Measurements from ENCODE around the gene OLFML2A.
A peak's percentile ranks its signal among the peaks of the same experiment; 100 is the strongest.
"Not testable (repeated sequence)": the region's sequence is repeated elsewhere in the genome, so short reads cannot be mapped to it uniquely, and the experiment has no call there.

Gene OLFML2A

GRCh38 chr9:124776954-124777648 is at the start of gene OLFML2A:
Gene OLFML2A (plus strand): TSS chr9:124777133. CDS start chr9:124777271, 138 bp downstream.
- peak; percentile 38 for DNase-seq (ENCODE audit: low read depth, low spot score)
- TF ChIP-seq, protein P1, sequence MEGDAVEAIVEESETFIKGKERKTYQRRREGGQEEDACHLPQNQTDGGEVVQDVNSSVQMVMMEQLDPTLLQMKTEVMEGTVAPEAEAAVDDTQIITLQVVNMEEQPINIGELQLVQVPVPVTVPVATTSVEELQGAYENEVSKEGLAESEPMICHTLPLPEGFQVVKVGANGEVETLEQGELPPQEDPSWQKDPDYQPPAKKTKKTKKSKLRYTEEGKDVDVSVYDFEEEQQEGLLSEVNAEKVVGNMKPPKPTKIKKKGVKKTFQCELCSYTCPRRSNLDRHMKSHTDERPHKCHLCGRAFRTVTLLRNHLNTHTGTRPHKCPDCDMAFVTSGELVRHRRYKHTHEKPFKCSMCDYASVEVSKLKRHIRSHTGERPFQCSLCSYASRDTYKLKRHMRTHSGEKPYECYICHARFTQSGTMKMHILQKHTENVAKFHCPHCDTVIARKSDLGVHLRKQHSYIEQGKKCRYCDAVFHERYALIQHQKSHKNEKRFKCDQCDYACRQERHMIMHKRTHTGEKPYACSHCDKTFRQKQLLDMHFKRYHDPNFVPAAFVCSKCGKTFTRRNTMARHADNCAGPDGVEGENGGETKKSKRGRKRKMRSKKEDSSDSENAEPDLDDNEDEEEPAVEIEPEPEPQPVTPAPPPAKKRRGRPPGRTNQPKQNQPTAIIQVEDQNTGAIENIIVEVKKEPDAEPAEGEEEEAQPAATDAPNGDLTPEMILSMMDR (IDR thresholded peaks at IDR 0.05; ENCODE audit: low read depth, low read length), result peak; percentile 39
- in situ Hi-C loops (cut with HindIII; ENCODE audit: low sequenced_read_pairs), result no loop called here

GRCh38 chr9:124730772-124731171 is 46.2 kb upstream of the OLFML2A start:
- H3K4me3 ChIP-seq (ENCODE audit: low read depth, low read length), result no peak overlapping the region
- TF ChIP-seq, protein P1 (IDR thresholded peaks at IDR 0.05; ENCODE audit: low read depth, low read length), result no peak
- in situ Hi-C loops (cut with HindIII; ENCODE audit: low sequenced_read_pairs), result no loop called here
- DNase-seq (ENCODE audit: low read depth, low spot score), result no peak

More at GRCh38 chr9:124776954-124777648, at the start of gene OLFML2A:
- H3K4me3 ChIP-seq (ENCODE audit: low read depth, low read length), result peak within 1 kb of the TSS; percentile 58

GRCh38 chr9:124733964-124734740 is 42.8 kb upstream of the OLFML2A start:
- DNase-seq (ENCODE audit: low read depth, low spot score), result no peak
- in situ Hi-C loops (cut with HindIII; ENCODE audit: low sequenced_read_pairs), result no loop called here
- H3K4me3 ChIP-seq (ENCODE audit: low read depth, low read length), result no peak overlapping the region
- TF ChIP-seq, protein P1 (IDR thresholded peaks at IDR 0.05; ENCODE audit: low read depth, low read length), result no peak

DNA sequence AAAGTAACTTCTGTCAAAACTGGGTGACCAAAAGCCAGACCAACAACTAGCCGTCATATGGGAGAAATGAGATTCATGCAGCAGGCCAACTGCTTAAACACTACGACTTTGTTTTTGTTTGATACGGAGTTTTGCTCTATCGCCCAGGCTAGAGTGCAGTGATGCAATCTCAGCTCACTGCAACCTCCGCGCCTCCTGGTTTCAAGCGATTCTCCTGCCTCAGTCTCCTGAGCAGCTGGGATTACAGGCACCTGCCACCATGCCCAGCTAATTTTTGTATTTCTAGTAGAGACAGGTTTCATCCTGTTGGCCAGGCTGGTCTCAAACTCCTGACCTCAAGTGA is 42.2 kb upstream of the OLFML2A start:
- in situ Hi-C loops (cut with HindIII; ENCODE audit: low sequenced_read_pairs); DNase-seq (ENCODE audit: low read depth, low spot score); H3K4me3 ChIP-seq (ENCODE audit: low read depth, low read length): not testable (repeated sequence)

GRCh38 chr9:124735121-124735520 is 41.8 kb upstream of the OLFML2A start:
- in situ Hi-C loops (cut with HindIII; ENCODE audit: low sequenced_read_pairs), result no loop called here
- H3K4me3 ChIP-seq (ENCODE audit: low read depth, low read length), result no peak overlapping the region
- DNase-seq (ENCODE audit: low read depth, low spot score), result peak; percentile 62
- TF ChIP-seq, protein P1 (IDR thresholded peaks at IDR 0.05; ENCODE audit: low read depth, low read length), result no peak

DNA sequence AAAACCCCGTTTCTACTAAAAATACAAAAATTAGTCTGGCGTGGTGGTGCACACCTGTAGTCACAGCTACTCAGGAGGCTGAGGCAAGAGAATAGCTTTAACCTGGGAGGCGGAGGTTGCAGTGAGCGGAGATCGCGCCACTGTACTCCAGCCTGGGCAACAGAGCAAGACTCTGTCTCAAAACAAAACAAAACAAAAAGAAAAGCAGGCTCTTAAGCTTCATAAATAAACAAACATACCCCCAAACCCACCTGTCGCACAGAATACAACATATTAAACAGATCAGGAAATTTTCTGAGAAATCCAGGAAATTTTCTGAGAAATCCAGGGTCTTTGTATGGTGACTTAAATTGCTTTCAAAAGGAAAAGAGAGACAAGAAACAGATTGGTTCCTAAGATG is 38.9 kb upstream of the OLFML2A start:
- H3K4me3 ChIP-seq (ENCODE audit: low read depth, low read length); in situ Hi-C loops (cut with HindIII; ENCODE audit: low sequenced_read_pairs); DNase-seq (ENCODE audit: low read depth, low spot score): not testable (repeated sequence)

- TF ChIP-seq, protein P1 (IDR thresholded peaks at IDR 0.05; ENCODE audit: low read depth, low read length), result no peak
- in situ Hi-C loops (cut with HindIII; ENCODE audit: low sequenced_read_pairs), result no loop called here
- no peak overlapping the region for H3K4me3 ChIP-seq (ENCODE audit: low read depth, low read length)
- DNase-seq (ENCODE audit: low read depth, low spot score), result no peak
These were observed 37.6 kb upstream of the OLFML2A start for GRCh38 chr9:124739360-124739759.

All from astrocyte of the spinal cord (primary cell).